ENCODE data around the gene UBE2O. TPM values are rescaled to one million over a fixed set of nuclear protein-coding genes. Genes with fewer than 3 reads are reported as not detected.
A peak's percentile ranks its signal among the peaks of the same experiment; 100 is the strongest.

Gene UBE2O
- total RNA-seq: 10 to 100 TPM; 31.3 to 31.4 TPM

DNA sequence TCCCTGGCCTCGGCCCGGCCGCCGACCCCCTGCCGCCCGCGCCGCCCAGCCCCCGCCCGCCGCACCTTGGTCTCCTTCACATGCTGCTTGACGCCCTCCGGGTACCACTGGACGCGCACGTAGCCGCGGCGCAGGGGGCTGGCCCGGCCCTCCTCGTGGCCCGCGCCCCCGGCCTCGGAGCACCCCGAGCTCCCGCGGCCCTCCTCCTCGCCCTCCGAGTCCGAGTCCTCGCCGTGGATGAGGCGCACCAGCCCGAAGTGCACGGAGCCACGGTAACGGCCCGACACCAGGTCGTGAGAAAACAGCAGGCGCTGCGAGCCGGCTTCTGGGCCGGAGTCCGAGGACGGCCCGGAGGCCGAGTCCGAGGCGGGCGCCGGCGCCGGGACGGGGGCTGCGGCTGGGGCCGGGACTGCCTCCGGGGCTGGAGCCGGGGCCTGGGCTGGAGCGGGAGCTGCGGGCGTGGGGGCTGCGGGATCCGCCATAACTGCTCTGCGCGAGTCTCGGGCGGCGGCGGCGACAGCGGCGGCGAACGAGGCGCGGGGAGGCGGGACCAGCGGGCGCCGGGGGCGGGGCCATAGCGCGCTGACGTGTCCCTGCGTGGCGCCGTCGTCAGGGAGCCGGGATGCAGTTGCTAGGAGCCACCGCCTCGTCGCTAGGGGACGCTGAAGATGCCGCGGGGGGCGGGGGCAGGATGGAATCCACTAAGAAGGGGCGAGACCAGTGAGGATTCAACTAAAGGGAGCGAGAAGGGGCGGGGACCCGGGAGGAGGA lies at the start of gene UBE2O:
UBE2O (minus strand) TSS at position 493 of the 771 bp plus-strand sequence; CDS start at position 482, 11 bp downstream.
- POLR2A ChIA-PET: interaction anchor here (0.6 to 1.8 kb wide), 6 partner anchors 9 to 251 kb away, joined by 3 to 6 read pairs (median 4); partner anchors contain the start of gene RHBDF2
- H3K27me3 Mint-ChIP-seq: peaks cover 8% of the 10 kb centered on the region
- ATAC-seq (ENCODE audit: low read depth): peak; percentile 93

DNA sequence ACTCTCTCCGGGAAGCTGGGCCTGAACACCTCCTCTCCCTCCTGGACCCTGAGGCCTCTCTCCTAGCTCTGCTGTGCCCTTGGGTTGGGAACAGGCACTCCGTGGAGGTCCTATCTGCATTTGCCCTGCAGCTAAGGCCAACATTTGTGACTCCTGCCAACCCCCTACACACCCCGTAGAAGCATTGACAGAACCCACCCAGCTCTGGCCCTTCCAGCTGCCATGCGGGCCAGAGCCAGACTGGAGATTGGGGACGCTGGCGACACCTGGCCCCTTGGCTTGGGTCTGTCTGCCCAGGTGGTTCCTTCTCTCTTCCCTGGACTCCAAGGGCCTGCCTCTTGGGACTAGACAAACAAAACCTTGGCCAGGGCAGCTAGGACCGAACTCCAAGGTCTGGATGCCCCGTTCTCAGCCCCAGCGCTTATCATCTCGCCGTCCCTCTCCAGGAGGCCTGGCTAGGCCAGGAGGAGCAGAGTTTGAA lies 48.9 kb upstream of the UBE2O start:
- POLR2A ChIA-PET: interaction anchor here (0.5 to 2.6 kb wide), 12 partner anchors 10 to 294 kb away, joined by 3 to 35 read pairs (median 3); partner anchors contain the start of gene UBE2O
- H3K4me1 Mint-ChIP-seq: peaks cover 41% of the 10 kb centered on the region
- no peaks in the 10 kb centered on the region for H3K36me3 Mint-ChIP-seq
- no peaks in the 10 kb centered on the region for H3K27me3 Mint-ChIP-seq
- no peak for ATAC-seq (ENCODE audit: low read depth)
- no peak for DNase-seq
- H3K4me3 Mint-ChIP-seq: peak overlapping the region; percentile 76
- peak overlapping the region; percentile 95 for H3K27ac Mint-ChIP-seq
- no peaks in the 10 kb centered on the region for H3K9me3 Mint-ChIP-seq

More for the DNA sequence above, at the start of gene UBE2O:
- DNase-seq: peak; percentile 98
- Mint-ChIP-seq H3K36me3 (peaks cover 1% of the 10 kb centered on the region), H3K4me1 (peaks cover 29% of the 10 kb centered on the region), H3K4me3 (peak within 1 kb of the TSS; percentile 91), H3K27ac (peak within 1 kb of the TSS; percentile 57), H3K9me3 (no peaks in the 10 kb centered on the region)

DNA sequence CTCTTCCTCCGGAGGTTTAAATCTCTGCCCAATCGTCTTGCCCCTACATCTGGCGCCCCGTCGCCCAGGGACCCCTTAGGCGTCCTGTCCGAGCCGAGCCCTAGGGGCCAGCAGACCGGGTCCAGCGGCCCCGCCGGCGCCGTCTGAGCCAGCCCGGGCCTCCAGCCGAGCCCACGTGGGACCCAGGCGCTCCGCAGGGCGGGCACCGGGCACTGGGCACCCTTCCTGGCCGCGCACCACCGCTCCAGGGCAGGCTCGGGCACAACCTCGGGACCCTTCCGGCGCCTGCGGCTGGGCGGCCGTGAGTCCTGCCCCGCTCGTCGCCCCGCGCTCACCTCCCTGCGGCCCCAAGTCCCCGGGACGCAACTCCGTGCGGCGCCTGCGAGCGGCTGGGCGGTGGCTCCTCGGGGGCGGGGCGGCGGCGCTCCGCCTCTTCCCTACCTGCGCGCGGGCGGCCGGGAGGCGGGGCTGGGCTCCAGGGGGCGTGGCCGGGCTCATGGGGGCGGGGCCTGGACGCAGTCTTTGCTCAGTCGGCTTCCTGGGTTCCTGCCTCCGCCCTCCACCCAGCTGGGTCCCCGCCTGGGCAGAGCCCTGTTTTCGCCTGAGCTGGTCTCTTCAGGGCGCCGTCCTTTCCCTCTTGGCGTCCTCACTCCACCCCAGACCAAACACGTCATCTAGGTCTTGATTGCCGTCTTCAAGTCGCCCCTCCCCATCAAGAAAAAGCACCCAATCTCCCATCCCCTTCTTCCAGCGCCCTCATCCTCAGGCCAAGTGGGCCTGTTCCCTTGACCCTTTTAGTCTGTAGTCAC lies 48.3 kb upstream of the UBE2O start, which contains the start of gene RHBDF2:
RHBDF2 (minus strand) TSS at position 406 of the 809 bp plus-strand sequence. CDS start 19,899 bp downstream, outside the sequence.
- Mint-ChIP-seq H3K27ac (peak within 1 kb of the TSS; percentile 95), H3K36me3 (no peaks in the 10 kb centered on the region), H3K9me3 (no peaks in the 10 kb centered on the region), H3K4me3 (peak within 1 kb of the TSS; percentile 91), H3K4me1 (peaks cover 37% of the 10 kb centered on the region), H3K27me3 (no peaks in the 10 kb centered on the region)
- DNase-seq (peak; percentile 100), ATAC-seq (ENCODE audit: low read depth) (peak; percentile 90)
- POLR2A ChIA-PET: interaction anchor here (0.5 to 2.6 kb wide), 14 partner anchors 10 to 441 kb away, joined by 3 to 35 read pairs (median 4); partner anchors contain the start of gene UBE2O

GRCh38 chr17:76500747-76501017 lies 47.7 kb upstream of the UBE2O start:
- Mint-ChIP-seq H3K27me3 (no peaks in the 10 kb centered on the region), H3K4me1 (peaks cover 36% of the 10 kb centered on the region)

GRCh38 chr17:76500074-76500746 lies 47.3 kb upstream of the UBE2O start:
- Mint-ChIP-seq H3K4me3 (peak overlapping the region; percentile 91), H3K27ac (peak overlapping the region; percentile 68), H3K27me3 (no peaks in the 10 kb centered on the region), H3K9me3 (no peaks in the 10 kb centered on the region), H3K36me3 (no peaks in the 10 kb centered on the region), H3K4me1 (peaks cover 36% of the 10 kb centered on the region)
- DNase-seq (no peak), ATAC-seq (ENCODE audit: low read depth) (no peak)
- POLR2A ChIA-PET: interaction anchor here (1.2 to 2.3 kb wide), 4 partner anchors 9 to 41 kb away, joined by 3 to 11 read pairs (median 6); no protein-coding TSS in a partner anchor

More at GRCh38 chr17:76500747-76501017, 47.7 kb upstream of the UBE2O start:
- no peak for ATAC-seq (ENCODE audit: low read depth)
- peak overlapping the region; percentile 68 for H3K27ac Mint-ChIP-seq
- H3K9me3 Mint-ChIP-seq: no peaks in the 10 kb centered on the region
- H3K4me3 Mint-ChIP-seq: peak overlapping the region; percentile 91
- no peak for DNase-seq
- POLR2A ChIA-PET: interaction anchor here (2.3 kb wide), 2 partner anchors 10 to 14 kb away, joined by 6 to 11 read pairs; no protein-coding TSS in a partner anchor
- H3K36me3 Mint-ChIP-seq: no peaks in the 10 kb centered on the region

GRCh38 chr17:76499267-76499667 lies 46.3 kb upstream of the UBE2O start:
- DNase-seq (no peak), ATAC-seq (ENCODE audit: low read depth) (no peak)
- no peaks in the 10 kb centered on the region for H3K27me3 Mint-ChIP-seq
- no peaks in the 10 kb centered on the region for H3K9me3 Mint-ChIP-seq
- H3K4me3 Mint-ChIP-seq: peak overlapping the region; percentile 60
- peak overlapping the region; percentile 48 for H3K27ac Mint-ChIP-seq
- POLR2A ChIA-PET: interaction anchor here (1.2 to 2.3 kb wide), 4 partner anchors 8 to 40 kb away, joined by 3 to 11 read pairs (median 6); no protein-coding TSS in a partner anchor
- no peaks in the 10 kb centered on the region for H3K36me3 Mint-ChIP-seq
- peaks cover 36% of the 10 kb centered on the region for H3K4me1 Mint-ChIP-seq

- Mint-ChIP-seq H3K27ac (peak overlapping the region; percentile 71), H3K27me3 (no peaks in the 10 kb centered on the region), H3K4me3 (peak overlapping the region; percentile 60), H3K4me1 (peaks cover 36% of the 10 kb centered on the region), H3K9me3 (no peaks in the 10 kb centered on the region), H3K36me3 (no peaks in the 10 kb centered on the region)
- ATAC-seq (ENCODE audit: low read depth) (no peak), DNase-seq (no peak)
- POLR2A ChIA-PET: interaction anchor here (1.5 to 2.3 kb wide), 3 partner anchors 8 to 19 kb away, joined by 6 to 11 read pairs (median 6); no protein-coding TSS in a partner anchor
Measured at GRCh38 chr17:76498876-76499251, 45.9 kb upstream of the UBE2O start.

- Mint-ChIP-seq H3K4me3 (peak overlapping the region; percentile 60), H3K27ac (peak overlapping the region; percentile 71)
Measured at GRCh38 chr17:76497979-76498875, 45.3 kb upstream of the UBE2O start.

GRCh38 chr17:76497699-76497978 lies 44.7 kb upstream of the UBE2O start:
- no peaks in the 10 kb centered on the region for H3K9me3 Mint-ChIP-seq
- no peak overlapping the region for H3K4me3 Mint-ChIP-seq
- DNase-seq: no peak
- no peaks in the 10 kb centered on the region for H3K36me3 Mint-ChIP-seq
- POLR2A ChIA-PET: interaction anchor here (0.7 to 1.1 kb wide), 2 partner anchors 8 to 147 kb away, joined by 3 to 5 read pairs; no protein-coding TSS in a partner anchor
- no peaks in the 10 kb centered on the region for H3K27me3 Mint-ChIP-seq
- ATAC-seq (ENCODE audit: low read depth): no peak
- peak overlapping the region; percentile 30 for H3K27ac Mint-ChIP-seq
- peaks cover 46% of the 10 kb centered on the region for H3K4me1 Mint-ChIP-seq

More at GRCh38 chr17:76497979-76498875, 45.3 kb upstream of the UBE2O start:
- DNase-seq (no peak), ATAC-seq (ENCODE audit: low read depth) (no peak)
- POLR2A ChIA-PET: interaction anchor here (0.7 to 2.3 kb wide), 4 partner anchors 7 to 147 kb away, joined by 3 to 11 read pairs (median 6); no protein-coding TSS in a partner anchor
- H3K9me3 Mint-ChIP-seq: no peaks in the 10 kb centered on the region
- H3K36me3 Mint-ChIP-seq: no peaks in the 10 kb centered on the region
- H3K4me1 Mint-ChIP-seq: peaks cover 40% of the 10 kb centered on the region
- no peaks in the 10 kb centered on the region for H3K27me3 Mint-ChIP-seq

GRCh38 chr17:76496464-76496863 lies 43.5 kb upstream of the UBE2O start:
- ATAC-seq (ENCODE audit: low read depth): no peak
- no peaks in the 10 kb centered on the region for H3K27me3 Mint-ChIP-seq
- no peaks in the 10 kb centered on the region for H3K36me3 Mint-ChIP-seq
- H3K4me3 Mint-ChIP-seq: no peak overlapping the region
- no peaks in the 10 kb centered on the region for H3K9me3 Mint-ChIP-seq
- H3K27ac Mint-ChIP-seq: peak overlapping the region; percentile 34
- peaks cover 47% of the 10 kb centered on the region for H3K4me1 Mint-ChIP-seq
- no peak for DNase-seq
- POLR2A ChIA-PET: no interaction called here

DNA sequence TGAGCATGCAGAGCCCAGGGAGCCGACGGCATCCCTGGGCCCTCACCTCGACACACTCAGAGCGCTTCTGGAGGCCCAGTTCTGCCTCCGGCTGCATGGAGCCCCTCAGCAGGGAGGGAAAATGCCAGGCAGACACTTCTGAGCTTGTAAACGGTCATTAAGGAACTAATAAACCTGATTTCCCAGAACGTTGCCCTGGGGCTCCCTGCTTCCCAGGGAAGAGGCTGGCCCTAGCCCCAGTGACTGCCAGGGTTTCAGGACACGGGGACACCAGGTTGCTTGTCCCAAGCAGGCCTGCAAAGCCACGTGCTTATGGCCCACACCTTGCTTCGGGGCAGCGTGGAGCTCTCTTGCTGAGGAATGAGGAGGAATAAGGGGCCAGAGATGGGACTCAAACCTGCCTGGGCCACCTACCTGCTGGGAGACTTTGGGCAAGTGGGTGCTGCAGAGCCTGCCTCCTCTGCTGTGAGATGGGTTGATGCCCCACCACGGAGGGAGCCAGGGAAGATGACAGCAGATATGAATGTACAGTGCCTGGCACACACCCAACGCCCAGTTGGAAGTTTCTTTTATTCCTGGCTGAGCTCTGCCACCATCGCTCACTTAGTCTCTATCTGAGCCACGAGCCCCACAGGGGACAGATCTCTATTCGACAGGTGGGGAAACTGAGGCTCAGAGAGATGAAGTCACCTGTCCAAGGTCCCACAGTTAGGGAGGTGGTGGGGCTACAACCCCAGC lies 42.9 kb upstream of the UBE2O start:
- Mint-ChIP-seq H3K9me3 (no peaks in the 10 kb centered on the region), H3K27ac (peak overlapping the region; percentile 30), H3K27me3 (no peaks in the 10 kb centered on the region), H3K36me3 (no peaks in the 10 kb centered on the region), H3K4me3 (no peak overlapping the region), H3K4me1 (peaks cover 49% of the 10 kb centered on the region)
- no peak for ATAC-seq (ENCODE audit: low read depth)
- POLR2A ChIA-PET: no interaction called here
- no peak for DNase-seq
